ENCODE measurements around the gene PCDHA4.
"Not testable (repeated sequence)": the region's sequence is repeated elsewhere in the genome, so short reads cannot be mapped to it uniquely, and the experiment has no call there.

PCDHA4 gene

GRCh38 chr5:140821375-140822280 lies 14.8 kb downstream of the PCDHA4 start, which contains the start of gene PCDHA5:
PCDHA5 (plus strand) TSS chr5:140821613.
- DNase-seq (ENCODE audit: low read depth in 2 of 2) = no peak

GRCh38 chr5:140822281-140822629 lies 15.4 kb downstream of the PCDHA4 start:
- DNase-seq (ENCODE audit: low read depth in 2 of 2) = no peak

GRCh38 chr5:140822969-140823368 lies 16.1 kb downstream of the PCDHA4 start:
- DNase-seq (ENCODE audit: low read depth in 2 of 2) = not testable (repeated sequence)

- DNase-seq (ENCODE audit: low read depth in 2 of 2) = no peak
Observed at GRCh38 chr5:140823475-140823874, 16.6 kb downstream of the PCDHA4 start.

- DNase-seq (ENCODE audit: low read depth in 2 of 2) = no peak
Observed at GRCh38 chr5:140827704-140828361, 21.0 kb downstream of the PCDHA4 start, which contains the start of gene PCDHA6. PCDHA6 (plus strand) TSS chr5:140827960; CDS start chr5:140828092, 132 bp downstream.

GRCh38 chr5:140828362-140828737 lies 21.5 kb downstream of the PCDHA4 start:
- no peak for DNase-seq (ENCODE audit: low read depth in 2 of 2)

GRCh38 chr5:140829511-140830501 lies 22.9 kb downstream of the PCDHA4 start:
- not testable (repeated sequence) for DNase-seq (ENCODE audit: low read depth in 2 of 2)

- DNase-seq (ENCODE audit: low read depth in 2 of 2) = no peak
Observed at GRCh38 chr5:140833993-140834392, 27.1 kb downstream of the PCDHA4 start, which contains the start of gene PCDHA7. PCDHA7 (plus strand) TSS chr5:140834269; CDS start chr5:140834384, 115 bp downstream.

- not testable (repeated sequence) for DNase-seq (ENCODE audit: low read depth in 2 of 2)
Observed at GRCh38 chr5:140834439-140835008, 27.7 kb downstream of the PCDHA4 start.

GRCh38 chr5:140835622-140836510 lies 29.0 kb downstream of the PCDHA4 start:
- no peak for DNase-seq (ENCODE audit: low read depth in 2 of 2)

GRCh38 chr5:140840978-140841962 lies 34.4 kb downstream of the PCDHA4 start, which contains the start of gene PCDHA8:
PCDHA8 (plus strand) TSS chr5:140841187; CDS start chr5:140841322, 135 bp downstream.
- no peak for DNase-seq (ENCODE audit: low read depth in 2 of 2)

GRCh38 chr5:140842798-140843733 lies 36.2 kb downstream of the PCDHA4 start:
- no peak for DNase-seq (ENCODE audit: low read depth in 2 of 2)

GRCh38 chr5:140848139-140849102 lies 41.6 kb downstream of the PCDHA4 start, which contains the start of gene PCDHA9:
PCDHA9 (plus strand) TSS chr5:140848382; CDS start chr5:140848496, 114 bp downstream.
- not testable (repeated sequence) for DNase-seq (ENCODE audit: low read depth in 2 of 2)

- DNase-seq (ENCODE audit: low read depth in 2 of 2) = not testable (repeated sequence)
Observed at GRCh38 chr5:140849831-140850634, 43.2 kb downstream of the PCDHA4 start.

Data from stimulated activated CD8-positive, alpha-beta memory T cell treated with anti-CD3 and anti-CD28 coated beads, Interleukin-7, amount 100 ng/mL, for 1 hour (primary cell).